GM19193 (cell line): ENCODE results near the gene SLC25A14.

Experiments
- POLR2A ChIP-seq: IDR thresholded peaks from 4 replicates; pipeline ENCODE4 v1.6.1; 2011; ENCODE audit not compliant: insufficient read depth, insufficient read length; ENCODE audit errors: extremely low read depth

Gene SLC25A14

DNA sequence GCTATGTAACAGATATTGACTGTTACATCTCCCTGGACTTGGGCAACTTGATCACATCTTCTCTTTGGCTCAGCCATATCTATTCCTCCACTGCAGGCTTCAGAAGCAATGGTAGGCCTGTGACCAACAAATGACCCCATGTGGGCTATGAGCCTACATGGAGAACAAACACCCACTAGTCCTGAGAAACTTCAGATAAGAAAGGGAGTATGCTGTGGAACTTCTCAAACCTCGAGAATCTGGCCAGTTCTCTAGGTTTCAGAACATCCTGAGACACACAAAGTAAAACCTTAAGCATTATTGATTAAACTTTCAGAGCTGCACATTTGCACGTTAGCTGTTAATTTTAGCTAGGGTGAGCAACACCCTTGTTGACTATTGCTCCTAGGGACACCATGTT lies 78.3 kb downstream of the SLC25A14 start:
- TF ChIP-seq POLR2A = no peak

DNA sequence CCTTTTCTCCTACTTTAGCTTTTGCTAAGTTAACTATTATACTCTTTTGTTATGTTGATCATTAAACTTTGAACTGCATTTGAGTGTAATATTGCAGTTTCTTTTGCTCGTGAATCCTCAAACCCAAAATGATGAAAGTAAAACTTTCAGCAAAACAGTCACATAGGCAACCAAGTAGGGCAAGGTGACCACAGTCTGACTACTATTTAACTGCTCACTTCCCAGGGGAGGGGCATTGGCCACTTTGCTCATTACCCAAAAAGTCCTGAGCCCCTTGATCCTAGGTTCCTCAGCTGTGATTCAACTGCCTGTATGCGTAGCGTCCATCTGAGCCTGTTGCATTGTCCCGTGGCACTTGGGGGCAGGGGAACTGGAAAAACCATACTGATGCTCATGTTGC lies 79.0 kb downstream of the SLC25A14 start:
- no peak for TF ChIP-seq POLR2A

DNA sequence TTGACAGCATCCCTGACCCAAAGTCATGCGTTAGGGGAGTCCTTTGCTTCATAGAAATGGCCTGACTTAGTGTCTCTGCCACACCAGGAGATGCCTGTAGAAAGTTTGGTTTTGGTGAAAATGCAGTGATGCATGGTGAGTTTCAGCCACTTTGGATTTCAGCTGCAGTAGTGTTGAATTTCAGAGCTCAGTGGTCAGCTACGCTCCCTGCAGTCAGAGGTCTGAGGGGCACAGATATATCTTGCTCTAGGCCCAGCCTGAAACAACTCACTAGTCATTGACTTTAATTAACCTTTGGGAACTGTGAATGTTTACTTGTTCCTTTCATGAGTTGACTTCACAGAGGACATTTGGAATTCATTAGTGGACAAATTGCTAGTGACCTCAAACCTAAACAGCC lies 79.5 kb downstream of the SLC25A14 start:
- TF ChIP-seq POLR2A = no peak
